NT2/D1 (cell line): Measurements from ENCODE around the gene ATP5PO.

Experiments used
- SUZ12 ChIP-seq: IDR thresholded peaks from 2 replicates; pipeline ENCODE4 v1.6.1; 2011; ENCODE audit not compliant: insufficient read length, insufficient read depth; ENCODE audit errors: extremely low read depth
- ZNF274 ChIP-seq: IDR thresholded peaks from 2 replicates; pipeline ENCODE4 v1.6.1; 2011; ENCODE audit warnings: mild to moderate bottlenecking, low read depth, low read length

DNA sequence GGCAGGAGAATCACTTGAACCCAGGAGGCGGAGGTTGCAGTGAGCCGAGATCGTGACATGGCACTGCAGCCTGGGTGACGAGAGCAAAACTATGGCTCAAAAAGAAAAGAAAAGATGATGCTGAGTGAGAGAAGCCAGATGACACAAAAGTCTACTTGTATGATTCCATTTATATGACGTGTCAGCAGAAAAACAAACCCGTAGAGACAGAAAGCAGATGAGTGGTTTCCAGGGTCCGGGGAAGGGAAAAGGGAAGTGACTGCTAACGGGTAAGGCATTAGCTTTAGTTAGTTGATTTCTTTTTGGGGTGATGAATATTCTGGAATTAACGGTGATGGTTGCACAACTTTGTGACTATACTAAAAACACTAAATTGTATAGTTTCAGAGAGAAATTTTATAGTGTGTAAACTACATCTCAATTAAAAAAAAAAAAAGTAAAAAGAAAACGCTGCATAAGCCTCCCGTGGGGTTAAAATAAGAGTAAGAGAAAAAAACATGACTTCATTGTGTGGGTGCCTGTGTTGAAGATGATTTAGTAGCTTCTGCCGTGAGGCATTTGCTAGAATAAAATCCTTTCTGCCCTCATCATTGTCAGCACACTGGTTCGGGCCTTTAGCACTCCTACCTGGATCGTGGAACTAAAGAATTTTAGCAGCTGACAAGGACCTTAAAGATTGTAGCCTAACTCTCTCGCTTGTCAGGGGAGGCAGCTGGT is 24.7 kb upstream of the ATP5PO start:
- TF ChIP-seq SUZ12 (no peak), ZNF274 (no peak)
